HepG2 (cell line): ENCODE measurements around the gene PTPA. TPM values are rescaled to one million over a fixed set of nuclear protein-coding genes. Genes with fewer than 3 reads are reported as not detected.

Source experiments
- GATA4 ChIP-seq: sonication (generic); IDR thresholded peaks from 2 replicates; pipeline ENCODE4 v1.6.1; 2016; ENCODE audit warnings: antibody characterized with exemption, low read depth, borderline replicate concordance
- HNF4G ChIP-seq, 2 experiments: sonication (generic) in 1 of 2; formaldehyde crosslinking in 1 of 2; IDR thresholded peaks; 2 replicates each; pipeline versions ENCODE4 v1.4.0 to v1.6.1; 2011 to 2020; ENCODE audit warnings: borderline replicate concordance in 2 of 2, low read depth in 2 of 2, mild to moderate bottlenecking in 2 of 2, low read length in 1 of 2, missing genetic modification reagents in 1 of 2, moderate library complexity in 1 of 2
- KLF16 ChIP-seq, 2 experiments: sonication (generic) in 1 of 2; formaldehyde crosslinking in 1 of 2; IDR thresholded peaks; 2 replicates each; pipeline versions ENCODE4 v1.6.1 to v1.8.0; 2016 to 2023; ENCODE audit warnings: missing genetic modification reagents in 2 of 2, missing compliant biosample characterization in 1 of 2
- SAFB2 ChIP-seq: sonication (generic); formaldehyde crosslinking; IDR thresholded peaks from 2 replicates; pipeline ENCODE4 v1.5.1; 2020; ENCODE audit warnings: missing genetic modification reagents, low read depth, mild to moderate bottlenecking, borderline replicate concordance
- ZBTB7B ChIP-seq: sonication (generic); formaldehyde crosslinking; IDR thresholded peaks from 2 replicates; pipeline ENCODE4 v1.4.0; 2020; ENCODE audit warnings: missing genetic modification reagents
- ZNF3 ChIP-seq: IDR thresholded peaks from 2 replicates; pipeline ENCODE4 v1.7.0; 2017; ENCODE audit warnings: inconsistent platforms
- ZNF749 ChIP-seq: sonication (generic); formaldehyde crosslinking; IDR thresholded peaks from 2 replicates; pipeline ENCODE4 v1.8.0; 2022; ENCODE audit warnings: mild to moderate bottlenecking, missing genetic modification reagents, moderate library complexity, borderline replicate concordance
- ZZZ3 ChIP-seq: sonication (generic); formaldehyde crosslinking; IDR thresholded peaks from 2 replicates; pipeline ENCODE4 v1.4.0; 2020; ENCODE audit warnings: missing genetic modification reagents, mild to moderate bottlenecking, borderline replicate concordance
- polyA plus RNA-seq, 8 experiments: library from polyadenylated mRNA; depleted of rRNA in 3 of 8; stranded (reverse) in 7 of 8; unstranded in 1 of 8; fragments of >200 nt; fragmentation: Illumina TruSeq in 4 of 8; extraction: Trizol in 4 of 8; gene quantifications; 2 replicates each; pipeline versions ENCODE4 v1.2.1 to v1.2.3, GENCODE V29; 2011 to 2016; ENCODE audit warnings: low read depth in 4 of 8, missing spikeins in 1 of 8, mixed read lengths in 1 of 8; ENCODE audit not compliant: insufficient read depth in 1 of 8
- total RNA-seq, 5 experiments: library from RNA; depleted of rRNA; stranded (reverse); fragments of >200 nt; fragmentation: Illumina TruSeq; extraction: Trizol; gene quantifications; 2 replicates each; pipeline ENCODE4 v1.2.3, GENCODE V29; 2016; ENCODE audit warnings: low read depth in 1 of 5
- TF ChIP-seq, protein P1 (sequence below): sonication (generic); formaldehyde crosslinking; IDR thresholded peaks from 2 replicates; pipeline ENCODE4 v1.8.0; 2022; ENCODE audit warnings: mild to moderate bottlenecking, missing genetic modification reagents, moderate library complexity
- TF ChIP-seq, protein P2 (sequence below): sonication (generic); formaldehyde crosslinking; IDR thresholded peaks from 2 replicates; pipeline ENCODE4 v1.4.0; 2020; ENCODE audit warnings: missing genetic modification reagents, mild to moderate bottlenecking, borderline replicate concordance
- TF ChIP-seq, protein P3 (sequence below): sonication (generic); formaldehyde crosslinking; IDR thresholded peaks from 2 replicates; pipeline ENCODE4 v1.4.0; 2020; ENCODE audit warnings: mild to moderate bottlenecking, missing genetic modification reagents, borderline replicate concordance
- TF ChIP-seq, protein P4 (sequence below): sonication (generic); formaldehyde crosslinking; IDR thresholded peaks from 2 replicates; pipeline ENCODE4 v1.4.0; 2020; ENCODE audit warnings: mild to moderate bottlenecking, missing genetic modification reagents
- TF ChIP-seq, protein P5 (sequence below): sonication (generic); formaldehyde crosslinking; IDR thresholded peaks from 2 replicates; pipeline ENCODE4 v1.8.0; 2022; ENCODE audit warnings: mild to moderate bottlenecking, missing genetic modification reagents, moderate library complexity
- TF ChIP-seq, protein P6 (sequence below): sonication (generic); formaldehyde crosslinking; IDR thresholded peaks from 2 replicates; pipeline ENCODE4 v1.4.0; 2020; ENCODE audit warnings: missing genetic modification reagents, low read depth, mild to moderate bottlenecking, borderline replicate concordance

The PTPA gene
- total and polyA plus RNA-seq, 2 of the 13 experiments (the other 11 are each of a cell fraction or from before 2014, with no cell fraction given) = 79.3 to 105 TPM

DNA sequence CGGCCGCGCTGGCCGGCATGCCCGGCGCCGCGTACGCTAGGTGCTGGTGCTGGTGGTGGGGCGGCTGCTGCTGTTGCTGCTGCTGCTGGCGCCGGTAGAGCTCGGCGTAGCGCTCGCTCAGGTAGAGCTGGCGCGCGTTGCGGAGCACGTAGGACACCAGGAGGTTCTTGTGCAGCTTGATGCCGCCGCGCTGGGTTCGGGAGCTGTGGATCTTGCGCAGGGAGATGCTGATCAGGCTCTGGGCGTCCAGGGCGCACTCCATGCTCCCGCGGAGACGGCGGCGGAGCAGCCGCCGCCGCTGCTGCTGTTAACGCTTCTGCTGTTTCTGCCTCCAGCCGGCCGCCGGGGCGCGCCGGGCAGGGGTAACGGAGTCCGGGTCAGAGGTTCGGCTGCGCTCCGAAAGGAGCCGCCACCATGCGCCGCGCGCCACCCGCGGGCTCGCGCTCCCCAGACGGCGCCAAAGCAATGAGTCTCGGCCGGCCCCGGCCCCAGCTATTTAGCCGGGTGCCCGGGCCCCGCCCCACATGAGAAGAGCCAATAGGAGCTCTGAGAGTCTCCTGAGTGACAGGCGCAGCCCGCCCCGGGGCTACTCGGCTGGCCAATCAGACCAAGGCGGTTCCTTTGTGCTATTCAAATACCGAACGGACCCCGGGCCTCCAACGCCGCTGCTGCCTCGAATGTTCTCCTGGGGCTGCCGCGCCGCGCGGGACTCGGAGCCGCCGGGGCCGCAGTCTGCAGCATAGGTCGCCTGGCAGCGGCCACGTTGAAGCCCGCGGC, 66.8 kb downstream of the PTPA start, which contains the start of gene IER5L (continued):
- TF ChIP-seq, protein P1, sequence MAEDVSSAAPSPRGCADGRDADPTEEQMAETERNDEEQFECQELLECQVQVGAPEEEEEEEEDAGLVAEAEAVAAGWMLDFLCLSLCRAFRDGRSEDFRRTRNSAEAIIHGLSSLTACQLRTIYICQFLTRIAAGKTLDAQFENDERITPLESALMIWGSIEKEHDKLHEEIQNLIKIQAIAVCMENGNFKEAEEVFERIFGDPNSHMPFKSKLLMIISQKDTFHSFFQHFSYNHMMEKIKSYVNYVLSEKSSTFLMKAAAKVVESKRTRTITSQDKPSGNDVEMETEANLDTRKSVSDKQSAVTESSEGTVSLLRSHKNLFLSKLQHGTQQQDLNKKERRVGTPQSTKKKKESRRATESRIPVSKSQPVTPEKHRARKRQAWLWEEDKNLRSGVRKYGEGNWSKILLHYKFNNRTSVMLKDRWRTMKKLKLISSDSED (CRISPR knock-in tag) = no peak
- TF ChIP-seq GATA4 (peak; percentile 81; the same call in 1 of the 2 replicates), ZNF749 (CRISPR knock-in tag) (0 out of 2 replicates have a peak, but pooled peaks have one; percentile 28), ZBTB7B (CRISPR knock-in tag) (peak; percentile 37; the same call in 1 of the 2 replicates), HNF4G (IDR thresholded peaks at IDR 0.05; ENCODE audit: borderline replicate concordance, low read depth, low read length) (no peak), HNF4G (CRISPR knock-in tag; IDR thresholded peaks at IDR 0.05; ENCODE audit: borderline replicate concordance, low read depth) (peak; percentile 20; the same call in 1 of the 2 replicates), ZZZ3 (CRISPR knock-in tag) (no peak), KLF16 (CRISPR knock-in tag; IDR thresholded peaks at IDR 0.05) (peak in 1 of 2 experiments; percentile 87; a peak in 2 of 4 replicates), SAFB2 (CRISPR knock-in tag) (peak; percentile 80; the same call in 1 of the 2 replicates), ZNF3 (CRISPR knock-in tag) (no peak)
- TF ChIP-seq, protein P2, sequence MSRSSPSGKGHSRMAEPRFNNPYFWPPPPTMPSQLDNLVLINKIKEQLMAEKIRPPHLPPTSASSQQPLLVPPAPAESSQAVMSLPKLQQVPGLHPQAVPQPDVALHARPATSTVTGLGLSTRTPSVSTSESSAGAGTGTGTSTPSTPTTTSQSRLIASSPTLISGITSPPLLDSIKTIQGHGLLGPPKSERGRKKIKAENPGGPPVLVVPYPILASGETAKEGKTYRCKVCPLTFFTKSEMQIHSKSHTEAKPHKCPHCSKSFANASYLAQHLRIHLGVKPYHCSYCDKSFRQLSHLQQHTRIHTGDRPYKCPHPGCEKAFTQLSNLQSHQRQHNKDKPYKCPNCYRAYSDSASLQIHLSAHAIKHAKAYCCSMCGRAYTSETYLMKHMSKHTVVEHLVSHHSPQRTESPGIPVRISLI (CRISPR knock-in tag) = no peak
- TF ChIP-seq, protein P3, sequence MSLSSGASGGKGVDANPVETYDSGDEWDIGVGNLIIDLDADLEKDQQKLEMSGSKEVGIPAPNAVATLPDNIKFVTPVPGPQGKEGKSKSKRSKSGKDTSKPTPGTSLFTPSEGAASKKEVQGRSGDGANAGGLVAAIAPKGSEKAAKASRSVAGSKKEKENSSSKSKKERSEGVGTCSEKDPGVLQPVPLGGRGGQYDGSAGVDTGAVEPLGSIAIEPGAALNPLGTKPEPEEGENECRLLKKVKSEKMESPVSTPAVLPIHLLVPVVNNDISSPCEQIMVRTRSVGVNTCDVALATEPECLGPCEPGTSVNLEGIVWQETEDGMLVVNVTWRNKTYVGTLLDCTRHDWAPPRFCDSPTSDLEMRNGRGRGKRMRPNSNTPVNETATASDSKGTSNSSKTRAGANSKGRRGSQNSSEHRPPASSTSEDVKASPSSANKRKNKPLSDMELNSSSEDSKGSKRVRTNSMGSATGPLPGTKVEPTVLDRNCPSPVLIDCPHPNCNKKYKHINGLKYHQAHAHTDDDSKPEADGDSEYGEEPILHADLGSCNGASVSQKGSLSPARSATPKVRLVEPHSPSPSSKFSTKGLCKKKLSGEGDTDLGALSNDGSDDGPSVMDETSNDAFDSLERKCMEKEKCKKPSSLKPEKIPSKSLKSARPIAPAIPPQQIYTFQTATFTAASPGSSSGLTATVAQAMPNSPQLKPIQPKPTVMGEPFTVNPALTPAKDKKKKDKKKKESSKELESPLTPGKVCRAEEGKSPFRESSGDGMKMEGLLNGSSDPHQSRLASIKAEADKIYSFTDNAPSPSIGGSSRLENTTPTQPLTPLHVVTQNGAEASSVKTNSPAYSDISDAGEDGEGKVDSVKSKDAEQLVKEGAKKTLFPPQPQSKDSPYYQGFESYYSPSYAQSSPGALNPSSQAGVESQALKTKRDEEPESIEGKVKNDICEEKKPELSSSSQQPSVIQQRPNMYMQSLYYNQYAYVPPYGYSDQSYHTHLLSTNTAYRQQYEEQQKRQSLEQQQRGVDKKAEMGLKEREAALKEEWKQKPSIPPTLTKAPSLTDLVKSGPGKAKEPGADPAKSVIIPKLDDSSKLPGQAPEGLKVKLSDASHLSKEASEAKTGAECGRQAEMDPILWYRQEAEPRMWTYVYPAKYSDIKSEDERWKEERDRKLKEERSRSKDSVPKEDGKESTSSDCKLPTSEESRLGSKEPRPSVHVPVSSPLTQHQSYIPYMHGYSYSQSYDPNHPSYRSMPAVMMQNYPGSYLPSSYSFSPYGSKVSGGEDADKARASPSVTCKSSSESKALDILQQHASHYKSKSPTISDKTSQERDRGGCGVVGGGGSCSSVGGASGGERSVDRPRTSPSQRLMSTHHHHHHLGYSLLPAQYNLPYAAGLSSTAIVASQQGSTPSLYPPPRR = no peak
- TF ChIP-seq, protein P4, sequence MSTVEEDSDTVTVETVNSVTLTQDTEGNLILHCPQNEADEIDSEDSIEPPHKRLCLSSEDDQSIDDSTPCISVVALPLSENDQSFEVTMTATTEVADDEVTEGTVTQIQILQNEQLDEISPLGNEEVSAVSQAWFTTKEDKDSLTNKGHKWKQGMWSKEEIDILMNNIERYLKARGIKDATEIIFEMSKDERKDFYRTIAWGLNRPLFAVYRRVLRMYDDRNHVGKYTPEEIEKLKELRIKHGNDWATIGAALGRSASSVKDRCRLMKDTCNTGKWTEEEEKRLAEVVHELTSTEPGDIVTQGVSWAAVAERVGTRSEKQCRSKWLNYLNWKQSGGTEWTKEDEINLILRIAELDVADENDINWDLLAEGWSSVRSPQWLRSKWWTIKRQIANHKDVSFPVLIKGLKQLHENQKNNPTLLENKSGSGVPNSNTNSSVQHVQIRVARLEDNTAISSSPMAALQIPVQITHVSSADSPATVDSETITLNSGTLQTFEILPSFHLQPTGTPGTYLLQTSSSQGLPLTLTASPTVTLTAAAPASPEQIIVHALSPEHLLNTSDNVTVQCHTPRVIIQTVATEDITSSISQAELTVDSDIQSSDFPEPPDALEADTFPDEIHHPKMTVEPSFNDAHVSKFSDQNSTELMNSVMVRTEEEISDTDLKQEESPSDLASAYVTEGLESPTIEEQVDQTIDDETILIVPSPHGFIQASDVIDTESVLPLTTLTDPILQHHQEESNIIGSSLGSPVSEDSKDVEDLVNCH (CRISPR knock-in tag) = no peak
- TF ChIP-seq, protein P5, sequence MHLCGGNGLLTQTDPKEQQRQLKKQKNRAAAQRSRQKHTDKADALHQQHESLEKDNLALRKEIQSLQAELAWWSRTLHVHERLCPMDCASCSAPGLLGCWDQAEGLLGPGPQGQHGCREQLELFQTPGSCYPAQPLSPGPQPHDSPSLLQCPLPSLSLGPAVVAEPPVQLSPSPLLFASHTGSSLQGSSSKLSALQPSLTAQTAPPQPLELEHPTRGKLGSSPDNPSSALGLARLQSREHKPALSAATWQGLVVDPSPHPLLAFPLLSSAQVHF = no peak; the same call in 1 of the 2 replicates
- TF ChIP-seq, protein P6, sequence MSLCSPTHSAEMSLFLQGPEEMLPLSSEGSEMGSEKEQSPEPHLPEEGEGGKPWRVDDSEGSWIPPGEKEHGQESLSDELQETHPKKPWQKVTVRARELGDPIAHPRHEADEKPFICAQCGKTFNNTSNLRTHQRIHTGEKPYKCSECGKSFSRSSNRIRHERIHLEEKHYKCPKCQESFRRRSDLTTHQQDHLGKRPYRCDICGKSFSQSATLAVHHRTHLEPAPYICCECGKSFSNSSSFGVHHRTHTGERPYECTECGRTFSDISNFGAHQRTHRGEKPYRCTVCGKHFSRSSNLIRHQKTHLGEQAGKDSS = 0 out of 2 replicates have a peak, but pooled peaks have one; percentile 35
